K562 (cell line): Measurements from ENCODE around the gene CDKN2C. TPM values are rescaled to one million over a fixed set of nuclear protein-coding genes. Genes with fewer than 3 reads are reported as not detected.

ENCODE experiments used
- ATAC-seq: fragments of 200-7000 bp; cut with Tn5 transposase; 3 replicates; pipeline ENCODE4 v1.9.1; 2020; ENCODE audit warnings: moderate library complexity
- BruUV-seq: library from RNA; stranded (reverse); fragments of 400-500 nt; replicated peaks from 2 replicates; lab custom pipeline; 2021; lab: Mats Ljungman, UMichigan
- CTCF ChIA-PET: fragments of 300-600 bp; formaldehyde crosslinking; extraction: SDS; loops from one replicate; lab custom pipeline; 2021; ENCODE audit warnings: low intra/inter-chr PET ratio; lab: Yijun Ruan, JAX
- POLR2A ChIA-PET: fragments of 300-600, 350-650 bp; sonication (Branson Sonifier 250); formaldehyde crosslinking; extraction: SDS; loops from one replicate; lab custom pipeline; 2021; ENCODE audit warnings: antibody characterized with exemption, inconsistent platforms; lab: Yijun Ruan, JAX
- DNase-seq, 4 experiments: peaks; one replicate each; pipeline versions ENCODE4 v3.0.0 to v3.0.0-alpha.2; 2011 to 2018; ENCODE audit warnings: low spot score in 3 of 4, mixed read lengths in 3 of 4; ENCODE audit errors: extremely low read depth in 1 of 4
- FAIRE-seq: peaks from 2 replicates; lab custom pipeline; 2011; peaks lifted over from hg19 to GRCh38; lab: Jason Lieb, UNC
- H2AFZ ChIP-seq: 2 replicates; pipeline ENCODE4 v1.6.0; 2011; ENCODE audit warnings: low read depth, low read length, control low read depth, inconsistent platforms
- H3K27ac ChIP-seq: fragments of 200-600 bp; 3 replicates; pipeline ENCODE4 v1.8.0; 2011; ENCODE audit warnings: low read depth, mild to moderate bottlenecking, control low read depth, inconsistent platforms, low read length, moderate library complexity, mixed read lengths; ENCODE audit errors: extremely low read depth
- H3K27me3 ChIP-seq, 2 experiments: fragments of 300-600 bp in 1 of 2; 2 replicates in 1 of 2; 3 replicates in 1 of 2; pipeline versions ENCODE4 v1.6.0 to v1.8.0; 2011; ENCODE audit warnings: inconsistent platforms in 2 of 2, low read length in 2 of 2, mild to moderate bottlenecking in 1 of 2, mixed read lengths in 1 of 2, moderate library complexity in 1 of 2; ENCODE audit not compliant: control insufficient read depth in 2 of 2, insufficient read depth in 2 of 2
- H3K36me3 ChIP-seq: fragments of 300-600 bp; 3 replicates; pipeline ENCODE4 v1.8.0; 2011; ENCODE audit warnings: mild to moderate bottlenecking, low read length, inconsistent platforms; ENCODE audit not compliant: control insufficient read depth, insufficient read depth
- H3K4me1 ChIP-seq, 2 experiments: fragments of 200-600 bp in 1 of 2; replicated peaks in 1 of 2; 2 replicates in 1 of 2; 3 replicates in 1 of 2; pipeline versions ENCODE4 v1.5.1 to v1.8.0; 2011; ENCODE audit warnings: inconsistent platforms in 2 of 2, low read length in 2 of 2, mild to moderate bottlenecking in 1 of 2, mixed read lengths in 1 of 2, moderate library complexity in 1 of 2; ENCODE audit not compliant: control insufficient read depth in 2 of 2, insufficient read depth in 2 of 2
- H3K4me2 ChIP-seq: 2 replicates; pipeline ENCODE4 v1.6.1; 2011; ENCODE audit warnings: low read length, control low read depth, inconsistent platforms, mixed read lengths; ENCODE audit not compliant: insufficient read depth
- H3K4me3 ChIP-seq: fragments of 200-600 bp; sonication (generic), shearing (Covaris generic); 2 replicates; pipeline ENCODE4 v1.5.1; 2016; ENCODE audit warnings: control low read depth, inconsistent platforms
- H3K79me2 ChIP-seq: fragments of 200-600 bp; 3 replicates; pipeline ENCODE4 v1.8.0; 2011; ENCODE audit warnings: low read length, inconsistent platforms; ENCODE audit not compliant: control insufficient read depth, insufficient read depth
- H3K9ac ChIP-seq, 2 experiments: 2 replicates each; pipeline versions ENCODE4 v1.6.0 to v1.6.1; 2011; ENCODE audit warnings: low read depth in 2 of 2, low read length in 2 of 2, control low read depth in 1 of 2, inconsistent platforms in 1 of 2, mild to moderate bottlenecking in 1 of 2, mixed read lengths in 1 of 2; ENCODE audit not compliant: insufficient read depth in 1 of 2
- H3K9me1 ChIP-seq: one replicate; pipeline ENCODE4 v1.6.0; 2011; ENCODE audit warnings: inconsistent platforms, mild to moderate bottlenecking, low read length, moderate library complexity; ENCODE audit not compliant: control insufficient read depth, insufficient read depth
- H3K9me3 ChIP-seq: replicated peaks from 2 replicates; pipeline ENCODE4 v1.5.1; 2011; ENCODE audit warnings: low read depth, low read length, inconsistent platforms; ENCODE audit not compliant: control insufficient read depth, insufficient read depth
- H4K20me1 ChIP-seq: replicated peaks from 2 replicates; pipeline ENCODE4 v1.6.1; 2011; ENCODE audit warnings: low read length, inconsistent platforms, mixed read lengths; ENCODE audit not compliant: control insufficient read depth, insufficient read depth
- GTF2E2 ChIP-seq: fragments of 200-800 bp; sonication (Bioruptor generic); IDR thresholded peaks from 2 replicates; pipeline ENCODE4 v1.6.1; 2016; ENCODE audit warnings: missing genetic modification characterization, missing compliant biosample characterization
- KDM1A ChIP-seq, 2 experiments: fragments of 450-650 bp; IDR thresholded peaks; 2 replicates each; pipeline ENCODE4 v1.6.1; 2016; ENCODE audit warnings: mild to moderate bottlenecking in 2 of 2
- MLLT1 ChIP-seq, 2 experiments: fragments of 450-650 bp; IDR thresholded peaks; 2 replicates each; pipeline ENCODE4 v1.6.1; 2016
- RBM39 ChIP-seq: fragments of 200-400 bp; formaldehyde crosslinking; optimal IDR thresholded peaks from 2 replicates; pipeline ENCODE3; 2018; ENCODE audit warnings: low read depth, low read length
- ZBTB26 ChIP-seq: fragments of 450-650 bp; formaldehyde crosslinking; IDR thresholded peaks from 2 replicates; pipeline ENCODE4 v1.4.0; 2022; ENCODE audit warnings: missing genetic modification characterization
- ZKSCAN1 ChIP-seq: fragments of 150-350 bp; IDR thresholded peaks from 2 replicates; pipeline ENCODE4 v1.6.1; 2016; ENCODE audit warnings: low read depth, low read length
- ZNF316 ChIP-seq: fragments of 450-650 bp; IDR thresholded peaks from 2 replicates; pipeline ENCODE4 v1.6.1; 2016
- WGBS: fragments of 100-300 bp; shearing (Covaris generic); methylation state at CpG from one replicate; pipeline ENCODE4 v1.1.6; 2016; ENCODE audit warnings: low coverage, mixed read lengths; ENCODE audit not compliant: insufficient coverage; ENCODE audit errors: missing lambda C conversion rate; 5-methylcytosine and 5-hydroxymethylcytosine counted together
- in situ Hi-C: fragments of 300-500 bp; cut with MboI; formaldehyde crosslinking; loops from 4 replicates; pipeline ENCODE4 v1.15.0; 2018; ENCODE audit warnings: inconsistent platforms, mixed read lengths
- intact Hi-C: fragments of 100-400 bp; cut with micrococcal nuclease; formaldehyde crosslinking; loops from 2 replicates; pipeline ENCODE4 v1.14.2; 2022
- polyA plus RNA-seq, 8 experiments: library from polyadenylated mRNA; depleted of rRNA in 4 of 8; stranded (reverse) in 5 of 8; unstranded in 3 of 8; fragments of >200 nt; fragmentation: Nextera tagmentation in 2 of 8; fragmentation: Illumina TruSeq in 1 of 8; extraction: Ambion mirVana in 2 of 8; extraction: Trizol in 1 of 8; gene quantifications; 2 replicates each; pipeline versions ENCODE4 v1.2.1 to v1.2.3, GENCODE V29; 2011 to 2014; ENCODE audit warnings: inconsistent platforms in 1 of 8, missing spikeins in 1 of 8
- total RNA-seq, 7 experiments: library from RNA; depleted of rRNA in 6 of 7; stranded (reverse); fragments of >200 nt in 6 of 7; fragmentation: Illumina TruSeq in 2 of 7; extraction: Trizol in 2 of 7; gene quantifications; 2 replicates each; pipeline versions ENCODE4 v1.2.1 to v1.2.3, GENCODE V29; 2011 to 2021; ENCODE audit warnings: low replicate concordance in 1 of 7

CDKN2C gene
- total and polyA plus RNA-seq, 9 of the 15 experiments (the other 6 are each of a cell fraction or from before 2014, with no cell fraction given), result 11.9 to 74.3 (median 45.9) TPM

- in situ Hi-C loops, result no loop called here
Observed at GRCh38 chr1:50989694-50990093, 19.6 kb downstream of the CDKN2C start.

GRCh38 chr1:50992532-50993318 lies 22.7 kb downstream of the CDKN2C start:
- DNase-seq (no peak), ATAC-seq (no peak), FAIRE-seq (no peak)
- Histone ChIP-seq H3K36me3 (no peaks in the 10 kb centered on the region), H3K4me3 (no peak overlapping the region), H3K79me2 (no peaks in the 10 kb centered on the region), H3K27ac (no peak overlapping the region), H3K27me3 (no peaks in the 10 kb centered on the region), H3K4me1 (no peaks in the 10 kb centered on the region), H3K9me3 (no peaks in the 10 kb centered on the region; the same call in 1 of the 2 replicates), H2AFZ (no peak overlapping the region), H4K20me1 (no peaks in the 10 kb centered on the region), H3K9ac (no peak overlapping the region), H3K9me1 (no peaks in the 10 kb centered on the region), H3K4me2 (no peak overlapping the region)
- intact Hi-C loops (no loop called here), in situ Hi-C loops (no loop called here)
- 51% methylated on average over 3 of the region's 3 CpGs for WGBS
- CTCF ChIA-PET, result no interaction called here
- TF ChIP-seq ZNF316 (peak; percentile 28; the same call in 1 of the 2 replicates), ZBTB26 (CRISPR knock-in tag) (no peak), MLLT1 (IDR thresholded peaks at IDR 0.05) (no peak), ZKSCAN1 (peak; percentile 83), KDM1A (IDR thresholded peaks at IDR 0.05) (0 out of 4 replicates have a peak, but pooled peaks of 1 of the 2 experiments have one; percentile 12), GTF2E2 (tag) (no peak)
- BruUV-seq, result no TSS peak
- POLR2A ChIA-PET, result no interaction called here

More at GRCh38 chr1:50989694-50990093, 19.6 kb downstream of the CDKN2C start:
- intact Hi-C loops, result no loop called here
- H3K36me3 ChIP-seq, result no peaks in the 10 kb centered on the region
- DNase-seq, result no peak
- CTCF ChIA-PET, result no interaction called here
- no peak for FAIRE-seq
- H4K20me1 ChIP-seq, result no peaks in the 10 kb centered on the region
- H3K9me3 ChIP-seq, result no peaks in the 10 kb centered on the region; the same call in 1 of the 2 replicates
- no peak overlapping the region for H3K4me3 ChIP-seq
- no peak overlapping the region for H3K9ac ChIP-seq
- H3K27me3 ChIP-seq, result no peaks in the 10 kb centered on the region
- no peak overlapping the region for H2AFZ ChIP-seq
- no peaks in the 10 kb centered on the region; the same call in 2 of the 3 replicates for H3K79me2 ChIP-seq
- TF ChIP-seq RBM39, result no peak
- 69% methylated on average over 2 of the region's 2 CpGs for WGBS
- no peaks in the 10 kb centered on the region for H3K4me1 ChIP-seq
- BruUV-seq, result no TSS peak
- H3K27ac ChIP-seq, result no peak overlapping the region
- H3K4me2 ChIP-seq, result no peak overlapping the region
- H3K9me1 ChIP-seq, result no peaks in the 10 kb centered on the region
- POLR2A ChIA-PET, result interaction anchor here (0.9 to 1.1 kb wide), 3 partner anchors 11 to 20 kb away, joined by 3 to 4 read pairs (median 3); partner anchors contain the start of gene CDKN2C
- no peak for ATAC-seq
